ENCODE results near the gene IQUB.

IQUB gene

DNA sequence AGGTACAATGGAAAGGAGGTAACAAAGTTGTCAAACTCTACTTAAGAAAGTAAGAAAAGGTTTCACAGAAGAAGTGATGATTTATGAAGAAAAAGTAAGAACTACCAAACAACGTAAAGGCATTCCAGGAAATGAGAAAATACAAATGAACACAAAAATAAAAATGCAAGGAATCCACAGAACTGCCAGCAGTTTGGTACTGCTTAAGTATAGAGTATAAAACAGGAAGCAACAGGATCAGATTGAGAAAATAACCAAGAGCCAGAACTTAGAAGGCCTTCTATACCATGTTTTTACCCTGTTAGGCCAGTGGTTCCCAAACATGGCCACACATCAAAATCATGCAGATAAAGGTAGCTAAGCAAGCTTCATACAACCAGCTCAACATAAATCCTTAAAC lies 14.0 kb upstream of the IQUB start:
- no peak overlapping the region for H3K27ac ChIP-seq
- TF ChIP-seq, protein P1, sequence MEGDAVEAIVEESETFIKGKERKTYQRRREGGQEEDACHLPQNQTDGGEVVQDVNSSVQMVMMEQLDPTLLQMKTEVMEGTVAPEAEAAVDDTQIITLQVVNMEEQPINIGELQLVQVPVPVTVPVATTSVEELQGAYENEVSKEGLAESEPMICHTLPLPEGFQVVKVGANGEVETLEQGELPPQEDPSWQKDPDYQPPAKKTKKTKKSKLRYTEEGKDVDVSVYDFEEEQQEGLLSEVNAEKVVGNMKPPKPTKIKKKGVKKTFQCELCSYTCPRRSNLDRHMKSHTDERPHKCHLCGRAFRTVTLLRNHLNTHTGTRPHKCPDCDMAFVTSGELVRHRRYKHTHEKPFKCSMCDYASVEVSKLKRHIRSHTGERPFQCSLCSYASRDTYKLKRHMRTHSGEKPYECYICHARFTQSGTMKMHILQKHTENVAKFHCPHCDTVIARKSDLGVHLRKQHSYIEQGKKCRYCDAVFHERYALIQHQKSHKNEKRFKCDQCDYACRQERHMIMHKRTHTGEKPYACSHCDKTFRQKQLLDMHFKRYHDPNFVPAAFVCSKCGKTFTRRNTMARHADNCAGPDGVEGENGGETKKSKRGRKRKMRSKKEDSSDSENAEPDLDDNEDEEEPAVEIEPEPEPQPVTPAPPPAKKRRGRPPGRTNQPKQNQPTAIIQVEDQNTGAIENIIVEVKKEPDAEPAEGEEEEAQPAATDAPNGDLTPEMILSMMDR (conservative IDR thresholded peaks at IDR 0.05; ENCODE audit: low read depth) = no peak
- DNase-seq (ENCODE audit: low spot score) = no peak
- ChIA-PET POLR2A (ENCODE audit: low non-redundant PET) (no interaction called here), CTCF (no interaction called here)

DNA sequence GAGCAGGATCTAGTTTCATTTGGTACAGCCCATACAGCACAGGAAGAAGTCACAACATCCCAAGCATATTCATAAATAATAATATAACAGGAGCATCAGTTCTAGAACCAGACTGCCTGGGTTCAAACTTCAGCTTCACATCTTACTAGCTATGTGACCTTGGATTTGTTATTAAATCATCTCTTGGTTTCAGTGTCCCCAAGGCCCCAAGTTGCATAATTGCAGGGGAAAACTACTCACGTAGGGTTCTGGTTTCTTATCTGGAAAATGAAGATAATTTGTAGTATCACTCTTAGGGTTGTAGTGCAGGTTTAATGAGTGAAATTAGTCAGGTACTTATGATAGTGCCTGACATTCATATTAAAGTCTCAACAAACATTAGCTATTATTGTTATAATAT lies 5.5 kb upstream of the IQUB start:
- TF ChIP-seq, protein P1 (conservative IDR thresholded peaks at IDR 0.05; ENCODE audit: low read depth) = no peak
- POLR2A ChIA-PET (ENCODE audit: low non-redundant PET) = no interaction called here
- DNase-seq (ENCODE audit: low spot score) = no peak
- no peak overlapping the region for H3K27ac ChIP-seq
- CTCF ChIA-PET = interaction anchor here (0.5 kb wide), 1 partner anchor 39 kb away, joined by 3 read pairs; no protein-coding TSS in a partner anchor

DNA sequence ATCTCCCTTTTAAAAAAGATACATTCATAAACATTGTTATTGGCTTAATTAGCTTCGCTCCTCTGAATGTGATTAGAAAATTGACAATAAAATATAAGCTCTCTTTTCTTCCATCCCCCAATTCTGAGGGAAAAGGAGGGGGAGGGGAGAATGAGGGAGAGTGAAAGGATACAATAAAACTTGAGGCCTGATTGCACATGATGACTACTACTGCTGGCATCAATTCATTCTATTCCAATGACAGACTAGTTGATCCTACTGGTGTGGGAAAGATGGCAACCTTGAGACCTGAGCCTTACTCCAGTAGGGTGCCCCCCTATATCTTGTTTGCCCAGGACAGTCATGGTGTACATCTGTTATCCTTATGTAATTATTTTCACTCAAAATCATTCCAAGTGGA lies 4.5 kb upstream of the IQUB start:
- ChIA-PET CTCF (no interaction called here), POLR2A (ENCODE audit: low non-redundant PET) (no interaction called here)
- H3K27ac ChIP-seq = no peak overlapping the region
- DNase-seq (ENCODE audit: low spot score) = no peak
- TF ChIP-seq, protein P1 (conservative IDR thresholded peaks at IDR 0.05; ENCODE audit: low read depth) = no peak

DNA sequence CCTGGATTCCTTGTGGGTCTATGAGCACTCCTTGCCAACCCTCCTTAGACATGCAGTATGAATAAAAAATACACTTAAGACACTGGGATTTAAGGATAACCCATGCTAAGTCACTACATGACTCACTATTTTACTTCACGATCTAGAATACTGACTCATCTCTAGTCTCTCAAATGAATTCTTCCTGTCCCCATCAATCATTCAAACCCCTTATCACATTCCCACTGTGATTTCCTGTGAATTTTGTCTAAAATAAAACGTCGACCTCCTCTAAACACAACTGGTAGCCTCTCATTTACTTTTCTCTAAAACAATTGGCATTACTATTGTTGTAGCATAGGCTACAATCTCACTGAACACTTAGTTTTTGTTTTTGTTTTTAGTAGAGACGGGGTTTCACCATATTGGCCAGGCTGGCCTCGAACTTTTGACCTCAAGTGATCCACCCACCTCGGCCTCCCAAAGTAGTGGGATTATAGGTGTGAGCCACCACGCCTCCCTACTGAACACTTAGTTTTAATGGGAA lies 3.9 kb upstream of the IQUB start:
- ChIA-PET CTCF (interaction anchor here (0.7 kb wide), 2 partner anchors 119 to 242 kb away, joined by 4 to 7 read pairs; no protein-coding TSS in a partner anchor), POLR2A (ENCODE audit: low non-redundant PET) (no interaction called here)
- TF ChIP-seq, protein P1 (conservative IDR thresholded peaks at IDR 0.05; ENCODE audit: low read depth) = no peak
- peak; percentile 64 for DNase-seq (ENCODE audit: low spot score)
- H3K27ac ChIP-seq = no peak overlapping the region

DNA sequence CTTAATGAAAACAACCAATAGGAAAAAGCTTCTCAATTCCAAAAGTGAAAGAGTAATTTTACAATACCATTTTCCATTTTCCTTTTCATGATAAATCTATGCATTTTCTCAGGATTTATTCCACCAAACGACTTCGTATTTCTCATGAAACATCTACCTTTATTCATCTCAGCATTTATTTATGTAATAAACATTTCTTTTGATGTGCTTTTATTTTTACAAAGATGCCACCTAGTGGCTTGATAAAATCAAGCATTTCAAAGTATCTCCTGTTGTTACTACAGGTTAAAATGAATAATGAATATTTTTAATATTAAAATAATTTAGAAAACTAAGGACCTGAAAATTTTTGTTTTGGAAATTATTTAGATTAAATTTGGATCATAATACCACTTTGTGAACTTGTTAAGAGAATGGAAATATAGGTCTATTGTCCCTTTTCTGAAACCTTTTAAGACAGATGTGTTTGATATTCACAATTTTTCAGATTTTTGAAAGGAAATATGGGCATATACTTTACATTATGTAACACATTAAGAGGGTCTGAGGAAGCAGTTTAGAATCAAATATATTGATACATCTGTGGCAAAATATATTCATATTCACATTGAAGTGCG lies 2.7 kb upstream of the IQUB start:
- DNase-seq (ENCODE audit: low spot score) = no peak
- no peak overlapping the region for H3K27ac ChIP-seq
- ChIA-PET CTCF (interaction anchor here (0.6 to 1.0 kb wide), 2 partner anchors 14 to 16 kb away, joined by 3 to 6 read pairs; no protein-coding TSS in a partner anchor), POLR2A (ENCODE audit: low non-redundant PET) (no interaction called here)
- TF ChIP-seq, protein P1 (conservative IDR thresholded peaks at IDR 0.05; ENCODE audit: low read depth) = peak; percentile 72; the same call in 1 of the 2 replicates

DNA sequence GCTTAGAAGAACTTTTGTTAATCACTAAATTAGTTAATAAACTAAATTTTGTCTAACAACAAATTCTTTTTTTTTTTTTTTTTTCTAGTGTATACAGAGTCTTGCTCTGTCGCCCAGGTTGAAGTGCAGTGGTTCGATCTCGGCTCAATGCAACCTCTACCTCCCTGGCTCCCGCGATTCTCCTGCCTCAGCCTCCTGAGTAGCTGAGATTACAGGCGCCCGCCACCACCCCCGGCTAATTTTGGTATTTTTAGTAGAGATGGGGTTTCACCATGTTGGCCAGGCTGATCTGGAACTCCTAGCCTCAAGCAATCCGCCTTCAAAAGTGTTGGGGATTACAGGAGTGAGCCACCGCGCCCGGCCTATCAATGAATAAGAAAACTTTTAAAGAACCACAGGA lies 1.1 kb upstream of the IQUB start:
- ChIA-PET CTCF (interaction anchor here (1.0 kb wide), 1 partner anchor 41 kb away, joined by 8 read pairs; no protein-coding TSS in a partner anchor), POLR2A (ENCODE audit: low non-redundant PET) (no interaction called here)
- DNase-seq (ENCODE audit: low spot score) = no peak
- H3K27ac ChIP-seq = peak overlapping the region; percentile 81; the same call in 1 of the 2 replicates
- TF ChIP-seq, protein P1 (conservative IDR thresholded peaks at IDR 0.05; ENCODE audit: low read depth) = no peak

All from RWPE1 (cell line).